Measurements from ENCODE around the gene KLF7.
"Not testable (repeated sequence)": the region's sequence is repeated elsewhere in the genome, so short reads cannot be mapped to it uniquely, and the experiment has no call there.

KLF7 gene

GRCh38 chr2:207067473-207067872 lies 98.3 kb downstream of the KLF7 start:
- no peak for DNase-seq (ENCODE audit: low read depth in 2 of 2, low spot score in 1 of 2)

GRCh38 chr2:207066791-207067460 lies 98.8 kb downstream of the KLF7 start:
- DNase-seq (ENCODE audit: low read depth in 2 of 2, low spot score in 1 of 2), result no peak

- DNase-seq (ENCODE audit: low read depth in 2 of 2, low spot score in 1 of 2), result no peak
These were observed 99.6 kb downstream of the KLF7 start for GRCh38 chr2:207066166-207066565.

GRCh38 chr2:207064128-207064690 lies 101.5 kb downstream of the KLF7 start:
- no peak for DNase-seq (ENCODE audit: low read depth in 2 of 2, low spot score in 1 of 2)

GRCh38 chr2:207061181-207061580 lies 104.6 kb downstream of the KLF7 start:
- no peak for DNase-seq (ENCODE audit: low read depth in 2 of 2, low spot score in 1 of 2)

GRCh38 chr2:207055257-207055656 lies 110.5 kb downstream of the KLF7 start:
- no peak for DNase-seq (ENCODE audit: low read depth in 2 of 2, low spot score in 1 of 2)

- DNase-seq (ENCODE audit: low read depth in 2 of 2, low spot score in 1 of 2), result no peak
These were observed 111.2 kb downstream of the KLF7 start for GRCh38 chr2:207054521-207054920.

- DNase-seq (ENCODE audit: low read depth in 2 of 2, low spot score in 1 of 2), result no peak
These were observed 114.3 kb downstream of the KLF7 start for GRCh38 chr2:207051385-207051965.

- DNase-seq (ENCODE audit: low read depth in 2 of 2, low spot score in 1 of 2), result no peak
These were observed 116.6 kb downstream of the KLF7 start for GRCh38 chr2:207049122-207049521.

- DNase-seq (ENCODE audit: low read depth in 2 of 2, low spot score in 1 of 2), result no peak
These were observed 117.3 kb downstream of the KLF7 start for GRCh38 chr2:207048416-207048815.

- DNase-seq (ENCODE audit: low read depth in 2 of 2, low spot score in 1 of 2), result no peak
These were observed 119.0 kb downstream of the KLF7 start for GRCh38 chr2:207046724-207047123.

GRCh38 chr2:207045531-207045930 lies 120.2 kb downstream of the KLF7 start:
- no peak for DNase-seq (ENCODE audit: low read depth in 2 of 2, low spot score in 1 of 2)

- no peak for DNase-seq (ENCODE audit: low read depth in 2 of 2, low spot score in 1 of 2)
These were observed 121.1 kb downstream of the KLF7 start for GRCh38 chr2:207044379-207045362.

- DNase-seq (ENCODE audit: low read depth in 2 of 2, low spot score in 1 of 2), result no peak
These were observed 122.9 kb downstream of the KLF7 start for GRCh38 chr2:207042841-207043240.

GRCh38 chr2:207041786-207042554 lies 123.8 kb downstream of the KLF7 start:
- no peak for DNase-seq (ENCODE audit: low read depth in 2 of 2, low spot score in 1 of 2)

GRCh38 chr2:207041279-207041678 lies 124.5 kb downstream of the KLF7 start:
- DNase-seq (ENCODE audit: low read depth in 2 of 2, low spot score in 1 of 2), result no peak

- DNase-seq (ENCODE audit: low read depth in 2 of 2, low spot score in 1 of 2), result no peak
These were observed 125.1 kb downstream of the KLF7 start for GRCh38 chr2:207040696-207041095.

- no peak for DNase-seq (ENCODE audit: low read depth in 2 of 2, low spot score in 1 of 2)
These were observed 126.5 kb downstream of the KLF7 start for GRCh38 chr2:207039225-207039624.

GRCh38 chr2:207038299-207038698 lies 127.4 kb downstream of the KLF7 start:
- DNase-seq (ENCODE audit: low read depth in 2 of 2, low spot score in 1 of 2), result no peak

- no peak for DNase-seq (ENCODE audit: low read depth in 2 of 2, low spot score in 1 of 2)
These were observed 127.9 kb downstream of the KLF7 start for GRCh38 chr2:207037896-207038295.

- DNase-seq (ENCODE audit: low read depth in 2 of 2, low spot score in 1 of 2), result not testable (repeated sequence)
These were observed 128.7 kb downstream of the KLF7 start for GRCh38 chr2:207037023-207037422.

Data from stimulated activated CD8-positive, alpha-beta memory T cell treated with anti-CD3 and anti-CD28 coated beads, Interleukin-4, amount 100 ng/mL, for 1 hour (primary cell).